Measurements from ENCODE around the gene PRKAA1. TPM values are rescaled to one million over a fixed set of nuclear protein-coding genes. Genes with fewer than 3 reads are reported as not detected.

Gene PRKAA1
- polyA plus RNA-seq, 1 of the 3 experiments (the other 2 are of a cell fraction), result 23.2 TPM

Small RNA genes lying within 50 kb of the gene (small RNA-seq; reads per million reads assigned to genes)
- gene RF00191 (0 reads per million in 7 experiments), gene SNORD72 (3.0 to 38.4 (median 7.1) reads per million in 7 experiments)

Other genes with a start within 250 kb of the PRKAA1 start
- 0.06 TPM in 1 of 2 replicates, not detected in the other for gene PTGER4, start 118.5 kb downstream of the PRKAA1 start, polyA plus RNA-seq (2012; rRNA removed)
- gene TTC33, start 42.4 kb downstream of the PRKAA1 start, polyA plus RNA-seq (2012; rRNA removed), result 2.2 and 3.3 TPM in 2 replicates
- 297 and 465 TPM in 2 replicates for gene RPL37, start 36.8 kb upstream of the PRKAA1 start, polyA plus RNA-seq (2012; rRNA removed)
- 0.03 TPM in 2 replicates for gene CARD6, start 43.0 kb upstream of the PRKAA1 start, polyA plus RNA-seq (2012; rRNA removed)
- 11.1 and 38.1 TPM in 2 replicates for gene C7, start 111.1 kb upstream of the PRKAA1 start, polyA plus RNA-seq (2012; rRNA removed)